CD4-positive, alpha-beta T cell treated with Interleukin-2 at 100 ng/mL for 4 hours (primary cell): ENCODE measurements around the gene PDE11A.
A peak's percentile ranks its signal among the peaks of the same experiment; 100 is the strongest.

Source experiments
- DNase-seq: peaks from one replicate; pipeline ENCODE4 v3.0.0-alpha.2; 2020; ENCODE audit warnings: low spot score

Gene PDE11A

DNA sequence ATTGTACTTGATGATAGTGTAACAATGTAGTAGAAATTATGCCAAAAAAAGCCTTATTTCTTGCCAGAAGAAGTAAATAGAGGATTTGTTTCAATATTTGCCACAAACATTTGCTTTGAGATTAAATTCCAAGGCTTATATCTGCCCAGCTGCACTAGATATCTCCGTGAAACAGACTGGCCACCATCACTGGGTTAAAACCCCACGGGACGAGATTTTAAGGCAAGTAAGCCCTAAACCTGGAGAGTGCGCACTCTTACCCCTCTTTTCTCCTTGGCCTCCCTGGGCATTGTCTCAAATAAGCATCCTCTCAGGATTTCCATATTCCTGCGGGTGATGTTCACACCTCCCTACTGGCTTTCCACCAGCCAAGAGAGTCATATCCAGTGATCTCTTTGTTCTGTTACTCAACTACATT lies 345.6 kb downstream of the PDE11A start:
- no peak for DNase-seq

DNA sequence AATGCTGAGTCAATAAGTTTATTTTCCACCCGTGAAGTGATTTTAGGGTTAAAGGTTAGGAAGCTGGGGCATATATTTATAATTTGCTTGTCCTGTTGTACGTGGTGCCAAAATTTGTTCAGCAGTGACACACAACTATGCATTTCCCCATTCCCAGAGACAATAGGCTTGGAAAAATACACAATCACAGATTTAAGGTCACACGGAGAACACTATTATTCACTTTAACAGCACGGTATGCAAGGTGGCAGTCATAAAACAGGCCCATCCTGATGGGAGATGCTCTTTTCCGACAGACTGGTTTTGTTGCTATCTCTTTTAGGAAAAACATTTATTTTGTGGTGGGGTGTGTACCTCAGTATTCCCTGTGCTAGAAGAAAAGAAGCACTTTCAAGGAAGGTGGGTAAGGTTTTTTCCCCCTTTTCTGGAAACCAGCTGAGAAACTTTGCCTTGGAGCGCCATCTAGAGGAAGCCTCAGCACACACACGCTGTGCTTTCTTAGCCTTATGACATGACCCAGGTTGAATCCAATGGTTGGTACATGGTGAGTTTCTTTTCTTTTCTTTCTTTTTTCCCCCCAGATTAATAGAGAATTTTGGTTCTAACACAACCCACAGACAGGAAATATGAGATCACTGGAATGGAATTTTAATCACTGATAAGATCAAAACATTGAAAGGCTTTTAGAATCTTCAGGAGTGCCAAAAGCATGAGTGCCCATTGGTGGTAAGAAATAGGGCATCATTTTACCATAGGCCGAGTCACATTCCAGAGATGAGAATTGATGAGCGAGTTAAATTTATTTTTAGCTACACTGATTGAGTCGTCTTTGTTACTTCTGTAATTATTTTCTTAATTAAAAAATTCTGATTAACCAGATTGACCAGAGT lies 347.9 kb downstream of the PDE11A start:
- DNase-seq = peak; percentile 39

DNA sequence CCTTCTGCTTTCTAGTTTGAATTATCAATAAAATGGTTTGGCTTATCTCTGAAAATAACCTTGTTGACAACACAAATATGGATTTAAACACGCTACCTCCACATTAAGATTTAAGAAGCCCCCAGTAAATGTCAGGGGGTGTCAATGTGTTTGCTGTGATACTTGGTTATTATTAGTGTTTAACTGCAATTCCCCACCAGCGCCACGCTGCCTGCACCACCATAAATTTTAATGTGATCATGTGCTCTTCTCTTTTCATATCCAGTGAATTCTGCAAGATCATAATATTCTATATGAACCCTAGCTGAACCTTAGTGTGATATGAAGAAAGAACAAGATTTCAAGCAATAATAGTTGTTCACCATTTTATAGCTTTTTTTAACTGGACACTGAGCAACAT lies 349.3 kb downstream of the PDE11A start:
- DNase-seq = no peak

DNA sequence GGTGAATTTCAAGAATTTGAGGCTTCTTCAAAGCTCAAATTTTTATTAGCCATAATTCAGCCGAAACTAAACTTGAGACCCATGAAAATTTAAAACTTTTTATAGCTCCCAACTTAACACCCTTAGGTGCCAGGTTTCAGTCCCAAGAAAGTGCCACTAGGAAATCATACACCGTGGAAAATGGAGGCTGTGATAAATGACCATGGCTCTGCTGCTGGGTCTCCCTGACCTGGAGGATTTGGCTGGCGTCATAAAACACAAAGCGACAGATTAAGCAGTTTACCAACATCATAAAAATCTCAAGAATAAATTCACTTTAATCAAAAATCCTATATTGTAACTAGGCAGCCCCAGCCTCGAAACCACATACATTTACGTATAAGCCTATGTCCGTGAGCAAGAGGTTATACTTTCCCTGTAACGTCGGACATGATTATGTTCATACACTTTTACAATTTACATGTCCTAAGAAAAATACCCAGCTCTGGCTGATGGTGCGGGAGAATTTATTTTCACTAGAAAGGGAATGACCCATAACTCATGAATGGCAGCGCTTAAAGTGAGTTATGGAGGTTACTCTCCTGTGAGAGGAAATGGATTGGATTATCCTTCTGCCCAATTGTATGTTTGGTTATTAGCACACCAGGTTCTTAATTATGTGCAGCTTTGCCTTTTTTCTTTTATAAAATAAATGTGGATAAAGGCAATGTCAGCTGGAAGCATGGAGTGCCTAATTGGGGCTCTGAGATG lies 350.6 kb downstream of the PDE11A start:
- no peak for DNase-seq

DNA sequence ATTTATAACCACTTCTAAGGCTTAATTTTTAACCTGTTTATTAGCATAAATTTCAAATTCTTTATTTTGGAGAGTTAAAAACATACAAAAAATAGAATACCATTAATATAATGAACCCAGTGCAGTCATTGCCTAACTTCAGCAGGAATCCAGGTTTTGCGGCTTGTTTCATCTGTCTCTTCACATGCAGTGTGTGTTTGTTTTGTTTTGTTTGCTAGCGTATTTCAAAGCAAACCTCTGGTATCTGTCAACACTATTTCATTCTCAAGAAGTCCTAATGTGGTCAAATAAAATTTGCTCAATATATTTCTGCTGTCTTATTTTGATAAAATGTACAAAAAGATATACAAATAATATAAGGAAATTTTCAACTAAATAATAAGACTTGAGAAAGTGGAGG lies 351.5 kb downstream of the PDE11A start:
- DNase-seq = no peak

DNA sequence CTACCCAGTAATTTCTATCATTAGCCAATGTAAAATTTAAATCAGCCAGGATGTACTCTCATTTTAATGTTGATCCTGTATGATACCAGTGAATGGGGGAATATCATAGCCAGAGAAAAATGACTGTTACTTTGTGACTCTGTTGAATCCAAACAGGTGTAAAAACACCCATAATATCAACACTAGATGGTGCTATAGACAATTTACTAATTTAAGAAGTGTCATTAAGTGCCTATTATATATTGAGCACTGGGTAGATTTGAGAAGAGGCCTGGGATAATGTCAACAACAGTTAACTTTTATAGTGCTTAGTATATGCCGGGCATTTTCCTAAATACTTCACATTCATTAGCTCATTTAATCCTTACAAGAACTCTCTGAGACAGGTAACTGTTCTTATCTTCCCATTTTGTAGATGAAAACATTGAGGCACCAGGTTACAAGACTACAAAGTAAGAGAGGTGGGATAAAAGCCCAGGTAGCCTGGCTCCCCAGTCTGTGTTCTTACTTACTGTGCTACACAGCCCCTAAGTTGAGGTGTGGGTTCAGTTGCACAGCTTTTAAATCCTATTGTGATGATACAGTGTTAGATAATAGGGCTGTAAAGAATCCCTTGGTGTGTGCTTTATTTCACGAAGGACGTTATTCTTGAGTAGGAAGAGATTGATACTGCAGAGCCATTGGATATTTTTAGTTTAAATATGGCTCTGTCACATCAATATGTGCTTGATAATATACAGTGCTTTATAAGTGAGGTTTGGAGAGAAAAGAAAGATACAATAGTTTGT lies 354.6 kb downstream of the PDE11A start:
- DNase-seq = no peak

DNA sequence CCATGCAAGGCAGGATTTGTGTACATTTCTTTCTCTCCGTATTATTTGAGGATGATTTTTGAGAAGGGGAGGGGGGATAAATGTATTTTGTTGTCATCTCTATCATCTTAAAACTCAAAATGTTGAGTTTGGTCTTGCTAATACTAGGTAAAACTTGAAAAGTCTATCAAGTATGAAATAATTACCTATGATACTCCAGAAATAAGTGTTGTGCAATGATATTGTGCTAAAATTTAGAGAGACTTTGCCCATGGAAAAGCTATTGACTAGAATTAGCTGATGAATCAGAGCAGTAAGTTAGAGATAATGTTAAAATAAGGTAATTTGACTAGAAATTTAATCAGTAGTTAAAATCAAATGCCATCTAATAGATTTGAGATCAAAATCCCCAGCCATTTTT lies 356.1 kb downstream of the PDE11A start:
- DNase-seq = no peak

DNA sequence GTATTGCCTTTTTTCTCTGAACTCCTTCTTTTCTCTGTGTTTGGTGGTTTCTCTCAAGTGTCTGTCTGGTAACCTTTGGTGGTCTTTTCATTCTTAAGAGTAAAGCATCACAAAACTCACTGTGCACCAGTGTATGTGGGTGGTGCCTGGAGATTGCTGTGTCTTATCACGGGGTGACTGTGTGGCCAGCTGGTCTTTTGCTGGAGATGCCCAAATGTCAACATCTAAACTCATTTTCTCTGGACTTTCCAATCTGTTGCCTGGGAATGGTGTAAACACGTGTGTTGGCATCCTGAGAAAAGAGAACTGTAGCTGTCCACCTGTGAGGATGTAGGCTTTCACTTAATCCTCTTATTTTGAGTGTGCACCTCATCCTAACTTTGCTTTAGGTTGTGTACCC lies 356.8 kb downstream of the PDE11A start:
- no peak for DNase-seq

DNA sequence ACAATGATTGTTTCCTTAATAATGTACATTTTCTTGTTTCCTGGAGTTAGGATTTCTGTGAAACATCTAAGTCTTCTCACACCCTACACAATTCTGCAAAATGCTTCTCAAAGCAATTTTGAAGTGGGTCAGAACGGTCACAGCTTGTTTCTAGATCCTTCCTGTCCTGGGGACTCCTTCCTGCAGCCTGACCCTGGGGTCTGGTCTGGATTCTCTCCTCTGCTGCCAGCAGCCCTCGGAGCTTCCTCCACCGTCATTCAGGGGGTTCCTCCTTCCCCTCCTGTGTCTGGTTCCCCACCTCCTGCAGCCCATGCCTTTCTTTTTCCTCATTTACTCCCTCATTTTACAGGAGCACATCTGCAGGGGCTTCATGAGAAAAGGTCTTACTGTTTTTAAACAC lies 357.9 kb downstream of the PDE11A start:
- no peak for DNase-seq

DNA sequence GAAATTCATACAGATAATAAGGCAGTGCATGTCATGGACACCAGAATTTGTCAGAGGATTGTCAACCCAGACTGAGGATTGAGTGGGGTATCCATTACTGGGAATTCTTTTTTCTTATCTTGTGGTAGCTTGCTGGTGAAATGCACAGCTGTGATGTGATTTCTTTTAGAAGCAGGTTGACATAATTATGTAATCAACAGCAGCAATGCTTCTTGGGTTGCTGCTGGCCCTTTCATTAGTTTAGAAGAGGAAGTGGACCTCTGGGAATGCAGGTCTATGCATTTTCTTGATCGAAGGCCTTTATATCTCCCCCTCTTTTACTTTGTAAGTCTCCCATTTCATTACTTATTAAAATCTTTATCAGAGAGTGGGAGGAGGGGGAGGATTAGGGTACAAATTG lies 360.1 kb downstream of the PDE11A start:
- no peak for DNase-seq

DNA sequence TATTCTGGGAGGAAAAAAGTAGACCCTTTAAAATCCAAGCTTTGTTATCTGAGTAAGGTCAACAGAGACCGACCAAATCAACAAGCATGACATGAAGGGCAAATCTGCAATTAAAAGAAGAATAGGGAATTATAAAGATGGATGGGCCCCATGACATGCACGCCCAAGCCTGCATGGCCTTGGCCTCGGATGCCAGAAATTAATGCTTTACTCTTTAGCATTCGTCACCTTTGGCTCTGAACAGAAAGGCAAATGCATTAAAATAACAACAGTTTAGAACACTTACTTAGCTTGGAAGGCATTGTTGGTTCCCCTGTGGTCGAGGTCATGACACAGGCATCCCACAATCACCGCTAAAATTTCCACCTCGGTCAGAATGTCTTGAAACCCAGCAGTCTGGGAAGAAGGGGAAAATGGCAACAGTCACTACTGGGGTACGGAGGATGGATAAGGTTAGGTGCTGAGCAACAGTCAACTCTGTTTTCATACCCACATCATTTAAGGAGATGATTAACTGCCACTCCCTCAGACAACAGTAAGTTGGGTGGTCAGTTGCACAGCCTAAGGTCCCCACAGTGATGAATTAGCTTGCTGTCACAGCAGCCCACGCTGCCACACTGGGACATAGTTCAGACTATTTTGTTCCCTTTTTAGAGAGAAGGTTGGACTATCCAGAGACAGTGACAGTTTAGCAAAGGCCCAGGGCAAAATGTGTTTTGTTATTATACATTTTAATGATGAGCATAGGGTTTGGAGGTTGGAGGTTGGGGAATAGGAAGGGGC lies 360.9 kb downstream of the PDE11A start:
- DNase-seq = no peak

DNA sequence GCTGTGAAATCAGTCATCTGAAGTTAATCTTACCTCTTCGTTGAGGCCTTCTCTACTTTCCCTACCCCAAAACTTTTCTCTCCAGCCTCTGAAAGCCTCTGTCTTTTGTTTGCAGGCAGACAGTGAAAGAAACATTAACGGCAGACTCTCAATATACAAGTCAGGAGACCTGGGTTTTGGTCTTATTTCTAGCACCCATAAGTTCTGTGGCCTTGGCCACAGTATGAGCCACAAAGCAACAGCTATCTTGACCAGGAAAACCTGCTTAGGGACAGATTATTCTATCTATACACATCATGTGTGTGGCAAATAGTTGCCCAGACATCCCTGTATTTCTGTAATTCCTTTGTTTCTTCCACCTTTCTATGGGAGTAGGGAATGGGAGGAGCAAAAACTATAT lies 361.7 kb downstream of the PDE11A start:
- DNase-seq = no peak

DNA sequence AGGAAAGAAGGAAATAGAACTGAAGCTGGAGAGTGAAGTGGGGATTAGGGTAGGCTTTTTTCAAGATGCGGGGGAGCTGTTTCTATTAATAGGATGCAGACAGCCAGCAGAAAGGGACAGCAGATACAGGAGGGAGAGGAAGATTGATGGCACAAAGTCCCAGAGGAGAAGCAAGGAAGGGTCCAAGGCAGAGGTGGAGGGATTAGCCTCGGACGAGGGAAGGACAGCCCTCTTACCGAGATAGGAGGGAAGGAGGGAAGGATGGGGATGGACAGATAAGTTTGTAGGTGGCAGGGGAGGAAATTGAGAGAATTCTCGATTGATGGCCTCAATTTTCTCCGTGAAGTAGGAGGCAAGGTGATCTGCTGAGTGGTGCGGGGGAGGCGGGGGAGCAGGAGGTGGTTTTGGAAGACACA lies 362.6 kb downstream of the PDE11A start:
- DNase-seq = no peak

DNA sequence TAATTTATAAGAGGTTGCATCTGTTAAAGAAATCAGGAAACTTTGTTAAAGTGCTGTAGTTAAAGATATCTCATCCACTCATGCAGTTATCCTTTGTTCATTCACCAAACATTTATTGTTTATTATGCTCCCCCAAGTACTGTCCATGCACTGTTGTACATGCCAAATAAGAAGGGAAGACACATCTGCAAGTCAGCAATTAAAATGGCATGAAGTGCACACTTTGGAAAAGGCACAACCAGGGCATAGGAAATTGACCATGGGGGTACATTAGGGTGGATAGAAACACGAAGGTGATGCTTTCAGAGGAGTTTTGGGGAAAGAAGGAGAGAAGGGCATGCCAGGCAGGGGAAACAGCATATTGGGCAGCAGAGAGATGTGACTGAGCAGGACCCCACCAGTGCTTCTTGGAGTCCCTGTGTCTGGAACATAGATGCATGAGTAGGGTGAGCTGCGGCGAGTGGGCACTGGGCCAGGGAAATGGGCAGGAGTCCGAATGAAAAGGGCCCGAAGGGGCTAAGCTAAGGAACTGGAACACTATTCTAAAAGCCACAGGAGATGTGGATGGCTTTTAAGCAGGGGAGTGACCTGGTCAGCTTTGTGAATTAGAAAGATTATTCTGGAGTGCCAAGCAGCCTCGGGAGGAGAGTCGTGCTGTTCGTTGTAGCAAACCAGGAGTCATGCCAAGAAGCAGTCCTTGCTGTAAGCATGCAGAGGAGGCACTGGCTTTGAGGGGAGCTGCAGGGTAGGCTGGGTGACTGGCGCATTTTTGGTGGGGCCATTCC lies 363.7 kb downstream of the PDE11A start:
- DNase-seq = no peak

DNA sequence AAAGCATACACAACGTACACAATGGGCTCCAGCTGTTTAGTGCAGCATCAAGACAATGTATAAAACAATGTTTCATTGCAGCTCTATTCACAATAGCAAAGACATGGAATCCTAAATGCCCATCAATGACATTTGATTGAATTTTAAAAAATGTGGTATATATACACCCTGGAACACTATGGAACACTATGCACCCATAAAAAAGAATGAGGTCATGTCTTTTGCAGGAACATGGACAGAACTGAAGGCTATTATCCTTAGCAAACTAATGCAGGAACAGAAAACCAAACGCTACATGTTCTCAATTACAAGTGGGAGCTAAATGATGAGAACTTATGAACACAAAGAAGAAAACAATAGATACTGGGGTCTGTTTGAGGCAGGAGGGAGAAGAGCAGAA lies 364.5 kb downstream of the PDE11A start:
- DNase-seq = no peak

DNA sequence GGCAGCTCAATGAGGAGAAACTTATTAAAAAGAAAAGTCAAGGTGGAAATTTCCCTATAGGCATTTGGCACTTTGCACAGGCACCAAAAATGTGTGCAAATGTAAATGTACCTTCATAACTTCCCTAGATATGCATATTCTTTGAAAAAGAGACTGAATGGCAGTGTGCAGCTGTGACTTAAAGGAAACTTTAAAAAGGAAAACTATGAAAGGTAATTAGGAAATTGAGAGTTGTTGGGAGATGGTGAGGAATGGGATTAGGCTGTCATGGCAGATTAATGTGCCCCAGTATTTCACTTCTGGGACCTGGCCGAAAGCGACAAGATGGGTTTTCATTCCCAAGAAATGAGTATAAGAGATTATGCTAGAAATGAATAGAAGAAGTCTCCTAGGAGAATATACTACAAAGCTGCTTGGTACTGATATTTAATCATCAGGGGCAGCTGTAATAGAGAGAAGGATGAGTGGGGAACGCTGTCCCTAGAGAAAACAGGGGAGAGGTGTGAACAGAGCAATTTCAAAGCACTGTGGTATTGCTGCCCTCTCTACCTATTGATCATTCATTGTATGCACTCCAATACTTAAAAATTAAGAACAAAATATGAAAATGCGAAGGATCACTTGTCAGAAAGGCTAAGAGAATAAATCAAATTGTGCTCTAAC lies 366.9 kb downstream of the PDE11A start:
- no peak for DNase-seq

DNA sequence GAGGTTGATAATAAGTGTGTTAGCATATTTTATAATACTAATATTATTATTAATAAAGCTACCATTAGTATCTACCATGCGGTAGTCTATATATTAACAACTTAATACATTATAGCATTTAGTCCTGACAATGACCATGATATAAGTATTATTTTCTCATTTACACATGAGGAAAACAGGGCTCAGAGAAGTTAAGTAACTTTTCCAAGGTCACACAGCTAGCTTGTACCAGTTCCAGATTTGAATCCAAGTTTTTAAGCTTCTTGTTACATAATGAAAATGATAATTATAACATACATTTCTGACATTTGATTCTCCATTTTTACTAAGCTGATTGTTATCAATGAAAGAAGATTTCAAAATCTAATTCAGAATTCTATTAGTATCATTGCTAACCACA lies 369.4 kb downstream of the PDE11A start:
- DNase-seq = no peak

DNA sequence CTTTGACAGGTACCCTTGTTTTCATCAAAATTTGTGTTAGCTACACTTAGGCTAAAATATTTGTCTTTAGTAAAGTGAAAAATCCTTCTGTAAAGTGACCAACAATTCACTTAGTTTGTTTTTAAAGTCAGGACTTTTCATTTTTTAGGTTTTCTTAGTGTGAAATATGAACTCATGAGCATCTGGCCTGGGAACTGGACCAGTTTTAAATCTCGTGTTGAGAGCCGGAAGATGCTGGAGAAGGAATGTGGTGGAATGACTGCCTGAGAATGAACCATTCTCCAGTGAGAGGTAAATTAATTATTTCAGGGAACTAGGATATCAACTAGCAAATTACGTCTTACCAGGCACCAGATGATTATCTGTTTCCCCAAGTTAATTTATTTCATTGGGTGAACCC lies 374.3 kb downstream of the PDE11A start:
- no peak for DNase-seq

DNA sequence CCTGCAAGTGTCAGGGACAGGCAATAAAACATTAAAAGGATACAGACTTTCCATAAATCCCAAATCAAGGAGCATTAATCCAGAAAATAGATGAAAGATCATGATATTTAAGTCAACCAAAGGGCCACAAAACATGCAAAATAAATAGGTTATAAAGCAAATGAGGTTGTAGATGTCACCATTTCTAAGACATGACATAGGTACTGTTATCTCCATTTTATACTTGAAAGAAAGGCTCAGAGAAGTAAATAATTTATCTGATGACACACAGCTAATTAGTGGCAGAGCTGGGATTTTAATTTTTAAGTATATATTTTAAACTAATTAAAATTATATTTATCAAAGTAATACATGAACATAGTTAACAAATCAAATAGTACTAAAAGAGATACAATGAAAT lies 378.2 kb downstream of the PDE11A start:
- no peak for DNase-seq

DNA sequence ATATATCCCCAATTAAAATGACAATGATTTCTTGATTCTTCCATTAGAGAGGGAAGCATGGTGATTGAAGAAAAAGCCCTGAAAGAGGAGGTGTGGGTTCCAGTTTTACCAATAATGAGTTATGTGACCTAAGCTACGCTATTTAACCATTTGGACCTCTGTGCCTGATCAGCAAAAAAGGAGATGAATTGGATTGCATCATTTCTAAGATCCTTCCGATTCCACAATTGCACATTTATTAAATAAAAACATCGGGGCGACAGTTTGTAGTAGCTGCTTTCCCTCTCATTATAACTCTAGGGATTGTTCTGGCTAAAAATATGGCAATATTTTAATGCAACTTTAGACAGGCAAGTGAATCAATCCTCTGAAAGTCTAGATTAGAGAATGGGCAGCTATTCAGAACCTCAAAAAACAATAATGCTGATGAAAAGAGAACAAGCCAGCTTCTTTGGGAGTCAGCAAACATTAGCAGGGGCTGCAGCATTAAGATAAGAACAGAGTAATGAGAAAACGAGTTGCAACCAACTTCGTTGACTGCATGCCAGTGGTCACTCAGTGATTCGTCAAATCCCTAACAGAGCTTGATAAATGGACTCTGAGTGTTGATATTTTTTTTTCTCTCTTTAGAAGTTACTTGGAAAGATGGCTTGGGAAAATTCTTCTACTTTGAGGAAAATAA lies 378.8 kb downstream of the PDE11A start:
- DNase-seq = no peak
